OCI-LY7 (cell line): ENCODE data around the gene CRADD.

Source experiments
- CTCF ChIP-seq: fragments of 200-600 bp; sonication (generic); conservative IDR thresholded peaks from 2 replicates; pipeline ENCODE4 v1.5.1; 2014; ENCODE audit warnings: mild to moderate bottlenecking, antibody characterized with exemption, low read length, moderate library complexity, mixed read lengths
- EZH2phosphoT487 ChIP-seq: fragments of 200-600 bp; sonication (generic); IDR thresholded peaks from 2 replicates; pipeline ENCODE4 v1.6.1; 2018; ENCODE audit warnings: low read depth, borderline replicate concordance, mild to moderate bottlenecking, mixed run types, antibody characterized with exemption, low read length, moderate library complexity, mixed read lengths

GRCh38 chr12:93876360-93876759, 199.2 kb downstream of the CRADD start:
- no peak for TF ChIP-seq CTCF
- no peak for TF ChIP-seq EZH2phosphoT487
